Stimulated activated CD8-positive, alpha-beta memory T cell treated with anti-CD3 and anti-CD28 coated beads, Interleukin-12 subunit alpha, Interleukin-12 subunit beta, amount 100 ng/mL, for 24 hours (primary cell): ENCODE results near the gene NIPSNAP2.
"Not testable (repeated sequence)": the region's sequence is repeated elsewhere in the genome, so short reads cannot be mapped to it uniquely, and the experiment has no call there.

Experiments used
- DNase-seq: peaks from one replicate; pipeline ENCODE4 v3.0.0-alpha.2; 2020; ENCODE audit errors: extremely low read depth

Gene NIPSNAP2

DNA sequence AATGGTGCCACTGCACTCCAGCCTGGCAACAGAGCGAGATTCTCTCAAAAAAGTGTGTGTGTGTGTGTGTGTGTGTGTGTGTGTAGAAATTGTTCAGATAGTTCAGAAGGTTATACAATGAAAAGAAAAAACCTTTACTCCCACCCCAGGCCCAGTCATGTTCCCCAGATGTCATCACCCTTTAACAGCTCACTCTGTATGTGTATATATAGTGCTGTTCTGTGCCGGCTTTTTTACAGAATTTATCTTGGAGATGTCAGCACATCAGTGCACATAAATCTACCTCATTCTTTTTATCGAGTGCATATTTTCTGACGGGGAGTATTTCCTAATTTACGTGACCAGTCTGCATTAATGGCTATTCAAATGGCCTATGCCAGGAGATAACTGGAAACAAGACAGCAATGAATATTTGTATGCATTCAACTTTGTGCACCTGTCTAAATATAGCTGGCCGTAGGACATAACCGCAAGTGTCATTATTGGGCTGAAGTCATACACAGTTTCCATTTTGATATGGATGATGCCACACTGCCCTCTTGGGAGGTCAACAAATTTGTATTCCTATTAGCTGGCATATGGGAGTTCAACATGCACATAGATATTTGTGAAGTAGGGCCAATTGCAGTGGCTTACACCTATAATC lies 11.7 kb downstream of the NIPSNAP2 start:
- DNase-seq: no peak

DNA sequence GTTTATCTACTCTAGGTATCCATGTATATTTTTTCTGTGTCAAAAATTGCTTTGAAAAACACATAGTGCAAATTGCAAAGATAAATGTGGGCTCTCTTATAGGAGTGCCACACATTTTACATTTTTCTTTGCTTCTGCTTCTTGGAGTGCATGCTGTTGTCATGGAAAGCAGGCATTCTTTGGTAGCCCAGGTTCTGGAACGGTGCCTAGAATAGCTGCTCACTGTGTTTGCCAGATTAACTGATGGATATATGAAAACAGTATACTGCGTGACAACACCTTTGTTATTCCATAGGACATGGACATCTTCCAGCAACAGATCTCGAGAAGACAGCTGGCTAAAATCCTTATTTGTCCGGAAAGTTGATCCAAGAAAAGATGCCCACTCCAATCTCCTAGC lies 13.4 kb downstream of the NIPSNAP2 start:
- DNase-seq: no peak

DNA sequence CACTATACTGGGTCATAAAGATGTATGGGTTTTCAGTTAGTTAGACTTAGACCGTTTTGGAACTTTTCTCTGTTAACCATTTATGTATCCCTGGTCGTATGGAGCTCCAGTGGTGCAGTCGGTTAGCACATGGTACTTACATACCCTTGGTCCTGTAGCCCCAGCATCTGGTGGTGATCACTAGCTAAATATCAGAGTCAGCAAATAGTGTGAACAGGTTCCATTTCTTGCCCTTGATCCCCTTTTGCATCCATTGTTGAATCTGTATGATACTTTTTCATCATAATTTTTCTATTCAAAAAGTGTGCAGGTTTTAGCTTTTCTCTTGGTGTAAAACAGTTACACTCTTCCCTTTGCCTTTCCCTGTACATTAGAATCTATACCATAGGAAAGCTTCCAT lies 15.9 kb downstream of the NIPSNAP2 start:
- DNase-seq: no peak

DNA sequence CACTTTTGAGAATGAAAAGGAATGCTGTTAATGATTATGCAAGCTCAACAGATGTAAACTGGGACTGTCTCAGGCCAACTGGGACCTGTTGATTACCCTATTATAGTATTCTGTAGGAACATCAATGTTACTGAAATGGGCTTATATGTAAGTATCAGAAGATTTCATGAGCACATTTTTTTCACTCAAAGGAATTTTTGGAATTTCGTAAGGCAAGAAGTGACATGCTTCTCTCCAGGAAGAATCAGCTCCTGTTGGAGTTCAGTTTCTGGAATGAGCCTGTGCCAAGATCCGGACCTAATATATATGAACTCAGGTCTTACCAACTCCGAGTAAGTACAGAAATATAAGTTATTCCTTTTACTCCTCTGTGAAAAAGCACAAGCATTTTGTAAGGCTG lies 19.2 kb downstream of the NIPSNAP2 start:
- DNase-seq: no peak

DNA sequence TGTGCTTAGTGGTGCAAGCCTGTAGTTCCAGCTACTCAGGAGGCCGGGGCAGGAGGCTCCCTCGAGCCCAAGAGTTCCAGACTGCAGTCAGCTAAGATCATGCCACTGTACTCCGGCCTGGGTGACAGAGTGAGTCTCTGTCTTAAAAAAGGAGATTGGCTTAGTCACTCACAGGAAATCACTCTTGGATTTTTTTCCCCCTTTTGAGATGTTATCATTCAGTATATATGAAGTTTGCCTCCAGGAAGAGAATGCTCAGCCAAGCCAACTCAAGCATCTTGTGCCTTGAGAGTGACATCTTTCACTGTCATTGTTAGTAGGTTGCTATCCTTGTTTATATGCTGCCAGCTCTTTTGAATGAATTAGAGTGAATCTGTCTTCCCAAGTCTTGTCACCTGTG lies 28.0 kb downstream of the NIPSNAP2 start:
- no peak for DNase-seq

DNA sequence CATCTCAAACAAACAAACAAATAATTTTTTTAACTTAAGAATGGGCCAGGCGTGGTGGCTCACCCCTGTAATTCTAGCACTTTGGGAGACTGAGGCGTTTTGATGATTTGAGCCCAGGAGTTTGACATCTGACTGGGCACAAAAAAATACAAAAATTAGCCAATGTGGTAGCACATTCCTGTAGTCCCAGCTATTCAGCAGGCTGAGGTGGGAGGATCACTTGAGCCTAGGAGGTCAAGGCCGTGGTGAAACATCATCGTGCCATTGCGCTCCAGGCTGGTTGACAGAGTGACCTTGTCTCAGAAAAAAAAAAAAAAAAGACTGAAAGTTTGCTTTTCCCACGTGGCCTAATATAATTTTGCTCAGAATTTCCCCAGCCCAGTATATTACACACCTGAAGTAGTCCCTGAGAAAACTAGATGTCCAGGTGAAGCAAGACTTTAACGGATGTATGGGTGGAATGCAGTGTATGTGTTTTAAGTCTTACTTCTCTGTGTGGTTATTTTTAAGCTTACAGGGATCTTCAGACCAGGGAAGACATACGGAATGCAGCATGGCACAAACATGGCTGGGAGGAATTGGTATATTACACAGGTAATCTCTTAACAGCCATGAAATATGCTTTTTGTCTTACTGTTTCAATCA lies 32.6 kb downstream of the NIPSNAP2 start:
- no peak for DNase-seq

DNA sequence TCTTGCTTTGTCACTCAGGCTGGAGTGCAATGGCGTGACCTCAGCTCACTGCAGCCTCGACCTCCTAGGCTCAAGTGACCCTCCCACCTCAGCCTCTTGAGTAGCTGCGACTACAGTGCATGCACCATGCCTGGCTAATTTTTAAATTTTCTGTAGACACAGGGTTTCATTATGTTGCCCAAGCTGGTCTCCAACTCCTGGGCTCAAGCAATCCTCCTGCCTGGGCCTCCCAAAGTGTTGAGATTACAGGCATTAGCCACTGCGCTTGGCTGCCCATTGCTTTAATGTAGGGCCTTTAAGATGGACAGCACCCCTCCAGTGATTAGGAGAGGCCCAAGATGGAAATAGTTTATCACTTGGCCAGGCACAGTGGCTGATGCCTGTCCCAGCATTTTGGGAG lies 39.4 kb downstream of the NIPSNAP2 start:
- no peak for DNase-seq

DNA sequence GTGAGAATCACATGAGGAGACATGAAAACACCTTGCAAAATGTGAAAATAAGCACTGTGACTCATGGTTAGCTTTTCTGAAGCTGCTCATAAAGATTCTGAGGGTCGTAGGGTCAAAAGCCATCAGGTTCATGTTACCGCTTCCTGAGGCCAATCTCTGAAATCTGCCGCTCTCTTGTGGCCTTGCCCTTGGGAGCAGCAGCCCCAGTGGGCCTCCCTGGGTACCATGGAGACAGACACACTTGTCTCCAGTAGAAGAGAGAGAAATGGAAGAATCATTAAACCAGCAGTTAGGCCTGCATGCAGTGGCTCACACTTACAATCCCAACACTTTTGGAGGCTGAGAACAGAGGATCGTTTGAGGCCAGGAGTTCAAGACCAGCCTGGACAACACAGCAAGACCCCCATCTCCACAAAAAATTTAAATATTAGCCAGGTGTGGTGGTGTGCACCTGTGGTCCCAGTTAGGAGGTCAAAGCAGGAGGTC lies 42.8 kb downstream of the NIPSNAP2 start:
- no peak for DNase-seq

DNA sequence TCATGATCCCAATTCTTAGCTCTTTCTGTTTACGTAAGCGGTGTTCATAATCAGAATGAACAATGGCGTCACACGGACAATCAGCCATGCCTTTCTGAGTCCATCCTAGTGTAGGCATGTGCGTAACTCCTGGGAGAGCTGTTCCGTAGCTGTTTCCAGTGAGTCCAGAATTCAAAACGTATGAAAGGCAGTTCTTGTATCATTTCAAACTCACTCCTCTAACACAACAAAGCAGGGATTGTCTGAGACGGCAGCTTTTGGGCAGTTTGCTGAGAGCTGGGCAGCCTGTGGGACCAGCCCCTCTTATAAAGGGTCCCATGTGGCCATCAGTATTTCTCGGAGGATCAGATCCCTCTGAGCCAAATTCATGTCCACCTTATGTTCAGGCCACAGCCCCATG lies 43.5 kb downstream of the NIPSNAP2 start:
- DNase-seq: no peak

DNA sequence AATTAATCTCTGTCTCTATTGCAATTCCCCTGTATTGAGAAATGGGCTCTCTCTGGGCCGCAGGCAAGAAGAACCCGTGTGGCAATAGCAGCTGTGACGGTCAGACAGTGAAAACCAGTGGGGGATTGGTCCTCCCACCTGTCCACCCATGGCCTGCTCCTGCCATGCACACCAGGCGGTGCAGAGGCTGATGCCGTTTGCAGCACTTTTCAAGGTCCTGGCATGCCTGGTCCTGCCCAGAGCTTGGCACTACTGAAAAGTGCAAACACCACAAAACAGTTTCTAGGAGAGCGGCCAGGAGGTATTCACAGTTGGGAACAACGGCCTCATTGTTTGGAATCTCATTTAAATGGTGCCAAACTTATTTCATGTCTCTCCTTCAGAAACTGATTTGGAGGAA lies 45.3 kb downstream of the NIPSNAP2 start:
- DNase-seq: no peak

DNA sequence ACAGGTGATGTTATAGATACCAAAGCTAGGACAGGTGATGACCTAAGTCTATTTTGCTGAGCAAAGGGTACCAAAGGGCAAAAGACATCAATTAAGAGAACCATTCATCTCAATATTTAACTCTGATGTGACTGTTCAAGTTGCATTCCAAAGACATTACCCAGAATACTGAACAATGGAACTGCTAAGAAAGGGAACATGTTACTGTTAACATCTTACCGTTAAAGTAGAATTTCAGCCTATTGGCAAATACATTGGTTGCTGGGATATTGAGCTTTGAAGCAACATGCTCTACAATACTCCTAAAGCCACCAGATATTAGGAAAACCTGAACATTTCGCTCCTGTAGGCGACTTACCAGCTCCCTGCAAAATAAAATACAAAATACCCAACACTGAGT lies 52.6 kb downstream of the NIPSNAP2 start:
- DNase-seq: not testable (repeated sequence)

DNA sequence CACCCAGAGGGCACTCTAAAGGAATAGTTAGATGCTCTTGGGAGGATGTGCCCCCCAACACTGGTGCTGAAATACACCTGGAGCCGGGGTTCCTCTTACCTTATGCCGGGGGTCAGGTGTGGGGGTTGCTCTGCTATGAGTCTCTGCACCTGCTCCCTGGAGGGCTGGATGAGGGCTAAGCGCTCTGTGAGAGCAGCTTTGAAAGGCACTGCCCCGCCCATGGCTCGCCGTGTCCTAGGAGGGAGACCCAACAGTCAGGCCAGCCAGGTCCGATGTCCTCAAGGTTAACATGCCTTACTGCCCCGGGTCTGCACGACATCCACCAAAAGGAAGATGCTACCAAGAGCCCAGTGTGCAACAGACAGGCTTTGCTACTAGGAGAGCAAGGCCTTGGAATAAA lies 55.1 kb downstream of the NIPSNAP2 start:
- no peak for DNase-seq

DNA sequence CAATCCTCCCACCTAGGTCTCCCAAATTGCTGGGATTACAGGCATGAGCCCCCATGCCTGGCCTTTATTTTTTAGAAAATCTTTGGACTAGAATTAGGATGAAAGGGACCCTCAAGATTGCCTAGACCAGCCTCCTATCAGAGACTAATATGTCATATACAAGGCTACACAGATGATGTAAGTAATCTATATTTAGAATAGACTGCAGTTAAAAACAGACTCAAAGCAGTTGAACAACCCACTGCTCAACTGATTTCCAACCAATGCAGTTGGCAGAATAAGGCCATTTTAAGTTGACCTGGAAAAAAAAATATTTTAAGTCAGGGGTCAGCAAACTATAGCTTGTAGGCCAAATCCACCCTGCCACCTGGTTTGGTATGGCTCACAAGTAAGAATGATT lies 59.1 kb downstream of the NIPSNAP2 start:
- no peak for DNase-seq

DNA sequence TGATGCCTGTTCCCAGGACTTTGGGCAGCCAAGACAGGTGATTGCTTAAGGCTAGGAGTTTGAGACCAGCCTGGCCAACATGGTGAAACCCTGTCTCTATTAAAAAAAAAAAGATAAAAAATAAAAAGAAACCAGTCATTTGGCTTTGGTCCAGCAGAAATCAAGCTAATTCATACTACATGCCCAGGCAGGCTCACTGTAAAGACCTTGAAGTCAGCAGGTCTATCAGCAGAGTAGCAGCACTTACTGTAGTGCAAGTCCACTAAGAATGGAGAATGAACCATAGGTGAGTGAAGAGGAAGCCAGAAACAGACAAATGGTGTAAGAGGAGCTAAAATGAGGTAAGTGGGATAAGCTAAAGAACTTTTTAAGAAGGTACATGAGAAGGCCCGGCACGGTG lies 62.2 kb downstream of the NIPSNAP2 start:
- DNase-seq: no peak

DNA sequence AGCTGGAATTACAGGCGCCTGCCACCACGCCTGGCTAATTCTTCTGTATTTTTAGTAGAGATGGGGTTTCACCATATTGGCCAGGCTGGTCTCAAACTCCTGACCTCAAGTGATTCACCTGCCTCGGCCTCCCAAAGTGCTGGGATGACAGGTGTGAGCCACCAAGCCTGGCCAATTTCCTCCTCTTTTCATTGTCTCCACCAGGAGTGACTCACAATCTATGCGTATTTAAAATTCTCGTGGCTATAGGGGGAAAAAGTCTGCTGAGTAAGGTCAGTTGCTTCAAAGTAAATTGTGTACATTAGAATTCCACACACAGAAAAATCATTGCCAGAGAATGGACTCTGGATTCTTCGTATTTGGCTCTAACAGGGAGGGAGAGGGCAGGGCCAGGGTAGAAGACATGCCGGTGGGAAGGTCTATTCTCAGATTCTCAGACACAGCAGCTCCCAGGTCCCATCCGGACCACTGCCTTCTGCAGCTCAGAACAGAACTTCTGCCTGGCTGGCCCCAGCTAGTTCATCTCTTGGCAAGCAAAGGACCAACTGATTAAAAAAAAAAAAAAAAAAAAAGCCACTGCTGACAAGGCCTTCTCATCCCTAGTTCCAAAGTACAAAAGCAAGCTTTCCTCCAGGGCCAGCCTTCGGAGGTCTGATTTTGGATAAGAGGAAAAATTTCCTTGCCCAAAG lies 64.7 kb downstream of the NIPSNAP2 start:
- no peak for DNase-seq

DNA sequence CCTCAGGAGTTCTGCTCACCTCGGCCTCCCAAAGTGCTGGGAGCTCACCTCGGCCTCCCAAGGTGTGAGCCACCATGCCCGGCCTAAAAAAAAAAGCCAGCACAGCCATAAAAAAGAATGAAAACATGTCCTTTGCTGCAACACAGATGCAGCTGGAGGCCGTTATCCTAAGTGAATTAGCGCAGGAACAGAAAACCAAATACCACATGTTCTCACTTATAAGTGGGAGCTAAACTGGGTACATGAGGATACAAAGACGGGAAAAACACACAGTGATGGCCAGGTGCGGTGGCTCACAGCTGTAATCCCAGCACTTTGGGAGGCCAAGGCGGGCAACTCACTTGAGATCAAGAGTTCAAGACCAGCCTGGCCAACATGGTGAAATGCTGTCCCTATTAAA lies 66.0 kb downstream of the NIPSNAP2 start:
- DNase-seq: no peak

DNA sequence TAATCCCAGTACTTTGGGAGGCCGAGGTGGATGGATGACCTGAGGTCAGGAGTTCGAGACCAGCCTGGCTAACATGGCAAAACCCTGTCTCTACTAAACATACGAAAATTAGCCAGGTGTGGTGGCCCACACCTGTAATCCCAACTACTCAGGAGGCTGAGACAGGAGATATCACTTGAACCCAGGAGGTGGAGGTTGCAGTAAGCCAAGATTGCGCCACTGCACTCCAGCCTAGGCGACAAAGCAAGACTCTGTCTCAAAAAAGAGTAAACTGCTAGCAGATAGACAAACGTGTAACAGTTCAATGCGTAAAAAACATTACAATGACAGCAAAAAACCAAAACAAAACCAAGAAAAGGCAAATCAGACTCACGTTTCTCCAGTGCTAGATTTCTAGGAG lies 67.2 kb downstream of the NIPSNAP2 start:
- DNase-seq: not testable (repeated sequence)

DNA sequence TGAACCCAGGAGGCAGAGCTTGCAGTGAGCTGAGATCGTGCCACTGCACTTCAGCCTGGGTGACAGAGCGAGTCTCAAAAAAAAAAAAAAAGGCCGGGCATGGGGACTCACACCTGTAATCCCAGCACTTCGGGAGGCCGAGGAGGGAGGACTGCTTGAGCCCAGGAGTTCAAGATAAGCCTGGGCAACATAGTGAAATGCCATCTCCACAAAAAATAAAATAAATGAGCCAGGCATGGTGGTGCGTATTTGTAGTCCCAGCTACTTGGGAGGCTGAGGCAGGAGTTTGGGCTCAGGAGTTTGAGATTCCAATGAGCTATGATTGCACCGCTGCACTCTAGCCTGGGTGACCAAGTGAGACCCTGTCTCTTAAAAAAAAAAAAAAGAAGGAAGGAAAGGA lies 68.2 kb downstream of the NIPSNAP2 start:
- not testable (repeated sequence) for DNase-seq

DNA sequence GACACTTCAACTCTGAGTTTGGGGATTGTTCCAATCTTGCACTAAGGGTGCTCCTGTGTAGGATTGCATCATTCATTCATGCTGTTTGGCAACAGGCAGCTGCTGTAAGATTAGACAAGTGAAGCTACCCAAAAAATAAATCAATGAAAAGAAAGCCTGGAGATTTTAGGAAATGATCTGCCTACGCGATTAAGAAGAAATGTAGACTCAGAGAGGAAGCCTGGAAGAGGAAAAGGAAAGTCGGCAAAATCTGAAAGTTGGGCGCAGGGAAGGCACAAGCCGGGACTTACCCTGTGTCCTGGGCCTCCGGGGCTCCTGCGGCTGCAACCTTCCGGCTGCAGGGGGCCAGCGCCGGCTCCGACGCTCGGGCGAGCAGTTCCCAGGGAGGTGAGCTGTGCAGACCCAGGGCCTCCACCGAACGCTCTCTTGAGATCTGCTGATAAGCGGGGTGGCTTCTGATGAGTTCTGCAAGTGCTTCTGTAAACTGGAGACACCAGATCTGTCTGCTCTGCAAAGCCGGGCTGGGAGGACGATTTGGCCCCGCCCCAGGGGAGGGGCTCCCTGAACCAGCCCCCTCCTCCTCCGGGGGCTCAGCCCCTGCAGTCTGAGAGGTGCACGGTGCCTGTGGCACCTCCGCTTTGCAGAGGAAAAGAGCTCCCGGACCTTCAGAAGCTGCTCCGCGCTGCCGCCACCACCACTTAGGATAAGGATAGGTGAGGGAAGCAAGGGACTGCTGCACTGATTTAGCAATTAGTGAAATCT lies 69.5 kb downstream of the NIPSNAP2 start:
- DNase-seq: no peak

DNA sequence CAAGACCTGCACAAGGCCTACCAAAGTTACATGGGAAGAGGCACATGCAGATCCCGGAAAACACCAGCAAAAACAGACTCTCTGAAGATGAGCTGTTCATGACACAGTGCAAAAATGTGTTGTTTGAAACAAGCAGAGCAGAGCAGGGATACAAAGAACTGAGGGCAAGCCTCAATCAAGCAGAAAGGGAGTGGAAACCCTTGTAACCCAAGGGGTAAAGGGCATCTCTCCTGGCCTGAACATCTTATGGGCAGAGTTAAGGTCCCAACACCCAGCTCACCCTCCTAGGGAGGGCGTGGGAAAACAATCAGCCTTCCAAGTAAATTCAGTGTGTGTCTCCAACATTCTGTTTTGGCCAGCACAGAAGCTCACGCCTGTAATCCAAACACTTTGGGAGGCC lies 76.3 kb downstream of the NIPSNAP2 start:
- DNase-seq: no peak

DNA sequence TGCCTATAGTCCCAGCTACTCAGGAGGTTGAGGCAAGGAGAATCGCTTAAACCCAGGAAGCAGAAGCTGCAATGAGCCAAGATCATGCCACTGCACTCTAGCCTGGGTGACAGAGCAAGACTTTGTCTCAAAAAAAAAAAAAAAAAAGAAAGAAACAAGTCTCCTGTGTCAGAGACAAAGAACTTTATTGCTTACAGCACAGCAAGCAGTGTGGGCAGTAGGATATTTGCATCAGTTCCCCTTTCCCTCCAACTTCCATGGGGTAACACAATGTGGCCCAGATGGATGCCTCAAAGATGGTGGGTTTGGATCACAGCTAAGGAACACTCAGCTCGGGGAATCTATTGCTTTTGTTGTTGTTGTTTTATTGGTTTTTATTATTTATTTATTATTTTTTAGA lies 81.4 kb downstream of the NIPSNAP2 start:
- not testable (repeated sequence) for DNase-seq

DNA sequence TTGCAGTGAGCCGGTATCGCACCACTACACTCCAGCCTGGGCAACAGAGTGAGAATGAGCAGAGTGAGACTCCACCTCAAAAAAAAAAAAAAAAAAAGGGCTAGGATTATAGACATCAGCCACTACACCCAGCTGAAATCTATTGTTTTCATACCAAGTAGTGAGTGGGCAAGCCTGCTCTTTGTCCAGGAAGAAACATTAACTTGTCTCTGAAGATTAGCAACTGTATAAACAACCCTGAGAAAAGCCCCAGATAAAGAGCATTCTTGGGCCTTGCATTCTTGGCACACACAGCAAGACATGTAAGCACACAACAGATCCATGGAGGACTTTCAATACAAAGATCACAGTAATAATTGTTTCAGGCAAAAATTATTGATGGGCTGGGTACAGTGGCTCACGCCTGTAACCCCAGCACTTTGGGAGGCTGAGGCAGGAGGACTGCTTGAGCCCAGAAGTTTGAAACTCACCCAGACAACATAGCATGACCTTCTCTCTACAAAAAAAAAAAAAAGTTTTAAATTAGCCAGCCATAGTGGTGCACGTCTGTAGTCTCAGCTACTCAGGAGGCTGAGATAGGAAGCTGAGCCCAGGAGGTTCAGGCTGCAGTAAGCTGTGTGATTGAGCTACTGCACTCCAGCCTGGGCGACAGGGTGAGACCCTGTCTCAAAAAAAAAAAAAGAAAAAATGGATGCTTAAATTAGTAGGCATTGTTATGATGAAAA lies 82.5 kb downstream of the NIPSNAP2 start:
- DNase-seq: no peak
